IMR-90 (cell line): ENCODE measurements around the gene MPIG6B.

Experiments
- POLR2A ChIP-seq: IDR thresholded peaks from 2 replicates; pipeline ENCODE4 v1.6.1; 2012; ENCODE audit warnings: mild to moderate bottlenecking, low read depth, low read length
- RAD21 ChIP-seq: IDR thresholded peaks from 2 replicates; pipeline ENCODE4 v1.6.1; 2012; ENCODE audit warnings: low read length, improper control_type of control experiment
- RFX5 ChIP-seq: IDR thresholded peaks from 2 replicates; pipeline ENCODE4 v1.8.0; 2012; ENCODE audit warnings: low read depth, mild to moderate bottlenecking, low read length, moderate library complexity
- USF2 ChIP-seq: fragments of 150-350 bp; IDR thresholded peaks from 2 replicates; pipeline ENCODE4 v1.6.1; 2017; ENCODE audit warnings: mild to moderate bottlenecking, antibody characterized with exemption, low read length, low read depth
- TF ChIP-seq, protein P1 (sequence below): conservative IDR thresholded peaks from 2 replicates; pipeline ENCODE4 v1.5.1; 2012; ENCODE audit warnings: mild to moderate bottlenecking, low read depth, low read length, improper control_type of control experiment
- TF ChIP-seq, protein P2 (sequence below): fragments of 150-350 bp; IDR thresholded peaks from 2 replicates; pipeline ENCODE4 v1.6.1; 2016; ENCODE audit warnings: low read depth, mild to moderate bottlenecking, low read length, moderate library complexity, borderline replicate concordance

GRCh38 chr6:31680226-31681134 is 42.7 kb upstream of the MPIG6B start, which contains the start of gene LY6G5C:
- TF ChIP-seq, protein P1, sequence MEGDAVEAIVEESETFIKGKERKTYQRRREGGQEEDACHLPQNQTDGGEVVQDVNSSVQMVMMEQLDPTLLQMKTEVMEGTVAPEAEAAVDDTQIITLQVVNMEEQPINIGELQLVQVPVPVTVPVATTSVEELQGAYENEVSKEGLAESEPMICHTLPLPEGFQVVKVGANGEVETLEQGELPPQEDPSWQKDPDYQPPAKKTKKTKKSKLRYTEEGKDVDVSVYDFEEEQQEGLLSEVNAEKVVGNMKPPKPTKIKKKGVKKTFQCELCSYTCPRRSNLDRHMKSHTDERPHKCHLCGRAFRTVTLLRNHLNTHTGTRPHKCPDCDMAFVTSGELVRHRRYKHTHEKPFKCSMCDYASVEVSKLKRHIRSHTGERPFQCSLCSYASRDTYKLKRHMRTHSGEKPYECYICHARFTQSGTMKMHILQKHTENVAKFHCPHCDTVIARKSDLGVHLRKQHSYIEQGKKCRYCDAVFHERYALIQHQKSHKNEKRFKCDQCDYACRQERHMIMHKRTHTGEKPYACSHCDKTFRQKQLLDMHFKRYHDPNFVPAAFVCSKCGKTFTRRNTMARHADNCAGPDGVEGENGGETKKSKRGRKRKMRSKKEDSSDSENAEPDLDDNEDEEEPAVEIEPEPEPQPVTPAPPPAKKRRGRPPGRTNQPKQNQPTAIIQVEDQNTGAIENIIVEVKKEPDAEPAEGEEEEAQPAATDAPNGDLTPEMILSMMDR, result peak; percentile 94
- TF ChIP-seq, protein P2, sequence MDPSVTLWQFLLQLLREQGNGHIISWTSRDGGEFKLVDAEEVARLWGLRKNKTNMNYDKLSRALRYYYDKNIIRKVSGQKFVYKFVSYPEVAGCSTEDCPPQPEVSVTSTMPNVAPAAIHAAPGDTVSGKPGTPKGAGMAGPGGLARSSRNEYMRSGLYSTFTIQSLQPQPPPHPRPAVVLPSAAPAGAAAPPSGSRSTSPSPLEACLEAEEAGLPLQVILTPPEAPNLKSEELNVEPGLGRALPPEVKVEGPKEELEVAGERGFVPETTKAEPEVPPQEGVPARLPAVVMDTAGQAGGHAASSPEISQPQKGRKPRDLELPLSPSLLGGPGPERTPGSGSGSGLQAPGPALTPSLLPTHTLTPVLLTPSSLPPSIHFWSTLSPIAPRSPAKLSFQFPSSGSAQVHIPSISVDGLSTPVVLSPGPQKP, result no peak
- TF ChIP-seq POLR2A, result no peak; the same call in 1 of the 2 replicates
- no peak for TF ChIP-seq RFX5
- TF ChIP-seq RAD21, result peak; percentile 97
- no peak for TF ChIP-seq USF2
